GM12892 (cell line): ENCODE results near the gene CENPP.

Experiments used
- POLR2A ChIP-seq: IDR thresholded peaks from 2 replicates; pipeline ENCODE4 v1.6.1; 2011; ENCODE audit warnings: low read depth, low read length, control low read depth
- POLR2AphosphoS5 ChIP-seq: IDR thresholded peaks from 2 replicates; pipeline ENCODE4 v1.6.1; 2011; ENCODE audit warnings: low read depth, low read length, control low read depth
- TAF1 ChIP-seq: IDR thresholded peaks from 2 replicates; pipeline ENCODE4 v1.6.1; 2011; ENCODE audit warnings: low read depth, mild to moderate bottlenecking, control low read depth, low read length, borderline replicate concordance

GRCh38 chr9:92658611-92659010 lies 332.9 kb downstream of the CENPP start:
- no peak for TF ChIP-seq POLR2A
- no peak for TF ChIP-seq POLR2AphosphoS5
- no peak for TF ChIP-seq TAF1
